NAMALWA (cell line): Measurements from ENCODE around the gene EFS.
"Not testable (repeated sequence)": the region's sequence is repeated elsewhere in the genome, so short reads cannot be mapped to it uniquely, and the experiment has no call there.

Source experiments
- DNase-seq: peaks from one replicate; pipeline ENCODE4 v3.0.0-alpha.2; 2015; ENCODE audit warnings: low spot score

The EFS gene

GRCh38 chr14:23398348-23398747, 33.4 kb upstream of the EFS start:
- no peak for DNase-seq

DNA sequence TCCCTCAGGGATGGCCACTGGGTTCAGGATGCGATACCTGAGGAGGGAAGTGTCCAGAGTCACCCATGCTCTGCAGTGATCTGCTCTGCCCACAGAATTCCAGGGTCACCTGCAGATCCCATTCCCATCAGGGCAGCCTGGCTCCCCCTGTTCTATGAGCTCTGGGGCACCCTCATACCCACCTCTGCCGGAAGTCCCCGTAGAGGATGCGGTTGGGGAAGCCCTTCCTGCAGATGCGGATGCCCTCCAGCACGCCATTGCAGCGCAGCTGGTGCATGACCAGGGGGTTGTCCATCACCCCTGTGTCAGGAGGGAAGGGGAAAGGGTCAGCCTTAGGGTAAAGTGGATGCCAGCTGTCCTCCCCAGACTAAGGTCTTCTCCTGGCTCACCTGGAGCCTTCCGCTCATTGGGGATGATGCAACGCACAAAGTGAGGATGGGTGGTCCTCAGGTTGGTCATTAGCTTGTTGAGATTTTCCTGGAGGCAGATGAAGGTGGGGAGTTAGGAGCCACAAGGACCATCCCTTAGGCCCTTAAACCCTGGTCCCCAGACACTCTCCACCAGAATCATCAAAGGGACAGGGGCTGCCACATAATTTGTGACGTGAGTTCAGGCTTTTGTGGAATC, 31.9 kb upstream of the EFS start:
- DNase-seq: no peak

DNA sequence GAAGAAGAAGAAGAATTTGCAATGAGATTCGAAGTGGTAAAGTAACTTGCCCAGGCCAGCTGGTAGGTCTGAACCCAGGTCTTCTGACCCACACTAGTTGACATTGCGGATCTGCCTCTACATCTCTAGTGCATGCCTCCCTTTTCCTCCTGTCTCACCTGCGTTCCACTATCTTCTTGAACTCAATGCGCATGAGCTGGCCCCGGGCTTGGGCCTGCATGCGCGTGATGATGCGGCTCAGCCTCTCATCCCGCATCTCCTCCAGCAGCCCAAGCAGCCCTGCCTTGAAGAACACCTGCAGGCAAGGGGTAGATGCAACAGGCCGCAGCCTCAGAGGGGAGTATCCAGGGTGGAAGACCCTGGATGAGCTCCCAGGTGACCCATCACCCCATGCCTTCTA, 31.2 kb upstream of the EFS start:
- DNase-seq: no peak

GRCh38 chr14:23392613-23393012, 27.6 kb upstream of the EFS start:
- no peak for DNase-seq

DNA sequence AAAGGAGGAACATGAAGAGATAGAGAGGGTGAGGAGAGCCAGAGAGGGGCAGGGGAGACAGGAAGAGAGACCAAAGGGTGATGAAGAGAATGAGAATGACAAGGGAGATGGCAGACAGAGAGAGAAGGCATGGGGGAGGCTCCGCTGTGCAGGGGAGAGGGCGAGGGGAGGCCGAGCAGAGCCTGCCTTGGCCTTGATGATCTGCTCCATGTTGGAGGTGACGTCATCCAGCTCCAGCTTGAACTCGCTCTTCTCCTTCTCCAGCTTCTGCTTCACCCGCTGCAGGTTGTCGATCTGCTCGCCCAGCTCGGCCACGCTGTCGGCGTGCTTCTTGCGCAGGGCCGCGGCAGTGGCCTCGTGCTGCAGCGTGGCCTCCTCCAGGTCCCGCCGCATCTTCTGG, 24.9 kb upstream of the EFS start:
- not testable (repeated sequence) for DNase-seq

GRCh38 chr14:23389396-23389795, 24.4 kb upstream of the EFS start:
- DNase-seq: no peak

DNA sequence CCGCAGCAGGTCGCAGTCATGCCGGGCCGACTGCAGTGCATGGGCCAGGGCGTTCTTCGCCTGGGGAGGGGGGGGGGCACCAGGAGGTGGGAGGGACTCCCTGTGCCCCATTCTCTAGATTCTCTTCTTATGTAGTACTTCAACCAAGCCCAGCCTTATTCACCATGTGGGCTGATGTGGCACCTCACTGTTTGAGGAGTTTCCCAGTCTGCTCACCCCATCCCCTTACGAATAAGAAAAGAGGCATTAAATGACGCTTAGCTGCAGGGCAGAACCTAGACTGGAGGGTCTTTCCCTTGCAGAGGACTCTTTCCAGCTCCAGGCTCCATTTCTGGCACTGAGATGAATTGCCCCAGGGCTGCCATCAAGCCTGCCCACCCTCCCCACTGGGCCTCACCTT, 24.0 kb upstream of the EFS start:
- no peak for DNase-seq

DNA sequence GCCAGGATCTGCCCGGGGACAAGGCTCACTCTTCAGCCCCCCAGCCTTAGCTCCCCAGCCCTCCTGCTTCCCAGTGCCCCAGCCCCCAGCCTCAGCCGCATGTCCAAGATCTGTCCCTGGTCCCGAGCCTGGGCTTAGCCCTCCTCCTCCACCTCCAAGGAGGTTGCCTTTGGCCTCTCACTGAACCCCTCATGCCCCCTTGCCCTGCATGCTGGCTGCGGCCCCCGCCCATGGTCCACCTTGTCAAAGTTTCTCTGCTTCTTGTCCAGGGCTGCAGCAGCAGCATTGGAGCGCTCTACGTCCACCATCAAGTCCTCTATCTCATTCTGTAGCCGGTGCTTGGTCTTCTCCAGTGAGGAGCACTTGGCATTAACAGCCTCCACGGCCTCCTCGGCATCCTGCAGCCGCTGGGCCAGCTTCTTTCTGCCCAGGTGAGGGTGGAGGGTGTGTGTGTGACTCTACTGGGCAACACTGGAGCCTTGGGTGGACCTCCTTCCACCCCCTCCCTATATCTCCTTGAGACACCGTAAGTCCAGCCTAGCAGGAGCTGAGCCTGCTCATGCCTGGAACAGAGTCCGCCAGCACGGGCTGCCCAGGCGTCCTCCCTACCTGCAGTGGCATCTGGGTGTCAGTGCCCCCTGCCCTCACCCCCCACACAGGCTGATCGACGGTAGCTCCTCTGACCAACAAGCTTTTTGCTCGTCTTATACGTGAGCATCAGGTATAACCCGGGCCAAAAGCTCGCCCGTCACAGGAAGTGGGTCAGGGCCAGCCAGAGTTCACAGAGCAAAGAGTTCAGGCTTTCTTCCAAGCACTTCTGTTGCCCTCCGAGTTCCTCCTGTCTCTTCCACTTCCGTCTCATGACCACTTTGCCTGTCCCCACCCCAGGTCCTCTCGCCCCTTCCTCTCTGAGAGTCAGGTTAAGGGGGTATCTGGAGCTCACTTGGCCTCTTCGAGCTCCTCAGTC, 23.2 kb upstream of the EFS start:
- DNase-seq: no peak

- no peak for DNase-seq
Measured at GRCh38 chr14:23386999-23387398, 22.0 kb upstream of the EFS start.

DNA sequence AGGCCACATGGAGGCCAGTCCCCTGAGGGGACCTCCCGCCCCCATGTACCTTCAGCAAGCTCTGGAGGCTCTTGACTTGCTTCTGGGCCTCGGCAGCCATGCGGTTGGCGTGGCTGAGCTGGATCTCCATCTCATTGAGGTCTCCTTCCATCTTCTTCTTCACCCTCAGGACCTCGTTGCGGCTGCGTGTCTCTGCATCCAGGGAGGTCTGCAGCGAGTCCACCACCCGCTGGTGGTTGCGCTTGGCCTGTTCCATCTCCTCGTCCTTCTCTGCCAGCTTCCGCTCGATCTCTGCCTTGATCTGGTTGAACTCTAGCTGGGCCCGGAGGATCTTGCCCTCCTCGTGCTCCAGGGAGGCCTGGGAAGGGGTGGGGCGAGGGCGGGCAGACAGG, 21.3 kb upstream of the EFS start:
- DNase-seq: not testable (repeated sequence)

- no peak for DNase-seq
Measured at GRCh38 chr14:23385642-23386265, 20.8 kb upstream of the EFS start.

DNA sequence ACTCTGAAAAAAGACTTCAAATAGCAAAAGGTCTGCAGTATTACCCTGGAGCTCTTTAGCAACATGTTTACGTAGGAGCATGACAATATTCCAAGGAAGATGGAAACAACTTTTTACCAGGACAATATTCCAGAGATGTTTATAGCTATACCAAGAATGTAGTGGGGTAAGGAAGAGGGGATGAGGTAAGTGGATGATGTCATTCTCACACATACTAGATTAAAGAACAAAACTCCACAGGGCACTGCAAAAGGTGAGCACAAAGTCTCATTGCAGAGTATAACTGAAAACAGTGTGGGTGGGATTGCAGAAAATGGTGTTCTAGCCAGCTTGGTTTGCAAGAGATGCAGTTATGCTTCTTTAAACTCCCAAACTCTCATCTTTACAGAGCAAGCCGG, 20.3 kb upstream of the EFS start:
- no peak for DNase-seq

DNA sequence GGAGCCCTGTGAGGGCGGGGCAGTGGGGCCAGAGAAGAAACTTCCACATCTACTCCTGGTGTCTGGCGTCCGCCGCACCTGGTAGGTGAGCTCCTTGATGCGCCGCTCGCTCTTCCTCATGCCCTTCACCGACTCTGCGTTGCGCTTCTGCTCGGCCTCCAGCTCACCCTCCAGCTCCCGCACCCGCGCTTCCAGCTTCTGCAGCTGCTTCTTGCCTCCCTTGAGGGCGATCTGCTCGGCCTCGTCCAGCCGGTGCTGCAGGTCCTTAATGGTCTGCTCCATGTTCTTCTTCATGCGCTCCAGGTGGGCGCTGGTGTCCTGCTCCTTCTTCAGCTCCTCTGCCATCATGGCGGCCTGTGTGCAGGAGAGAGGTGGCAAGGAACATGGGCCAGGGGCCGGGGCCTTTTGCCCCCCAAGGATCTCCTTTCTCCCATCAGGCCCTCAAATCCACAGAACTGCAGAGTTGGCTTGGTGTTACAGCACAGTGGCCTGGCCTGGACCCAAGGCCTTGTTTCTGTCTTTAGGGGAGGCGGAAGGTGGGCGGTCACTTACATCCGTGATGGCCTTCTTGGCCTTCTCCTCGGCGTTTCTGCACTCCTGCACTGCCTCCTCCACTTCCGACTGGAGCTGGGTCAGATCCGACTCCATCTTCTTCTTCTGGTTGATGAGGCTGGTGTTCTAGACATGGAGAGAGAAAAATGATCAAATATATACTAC, 19.6 kb upstream of the EFS start:
- DNase-seq: no peak

DNA sequence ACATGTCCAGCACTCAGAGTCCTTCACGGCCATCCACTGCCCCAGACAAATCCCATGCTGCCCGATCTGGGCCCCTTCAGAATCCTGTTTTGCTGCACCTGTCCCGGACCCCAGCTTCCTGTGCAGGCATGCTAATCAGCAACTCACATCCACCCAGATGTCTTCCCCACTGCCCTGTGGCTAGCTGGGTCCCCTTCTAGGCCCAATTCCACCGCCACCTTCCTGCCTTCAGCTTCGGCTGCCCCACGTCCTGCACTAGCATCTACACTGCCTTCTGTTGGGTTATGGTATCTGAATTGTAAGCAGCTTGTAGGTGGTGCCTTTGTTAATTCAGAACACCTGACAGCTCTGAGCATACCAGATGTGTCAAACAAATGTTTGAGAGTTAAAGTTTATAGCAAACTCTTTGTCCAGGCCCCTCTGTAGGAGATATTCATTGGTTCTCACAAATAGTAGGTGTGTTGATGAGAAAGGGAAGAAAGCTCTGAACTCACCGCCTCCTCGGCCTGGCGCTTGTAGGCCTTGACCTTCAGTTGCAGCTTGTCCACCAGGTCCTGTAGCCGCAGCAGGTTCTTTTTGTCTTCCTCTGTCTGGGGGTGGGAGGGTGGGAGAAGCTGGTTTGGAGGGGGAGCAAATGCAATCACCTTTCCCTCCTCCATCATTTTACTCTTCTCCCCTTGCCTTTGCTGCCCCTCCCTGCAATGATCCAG, 17.9 kb upstream of the EFS start:
- DNase-seq: no peak

DNA sequence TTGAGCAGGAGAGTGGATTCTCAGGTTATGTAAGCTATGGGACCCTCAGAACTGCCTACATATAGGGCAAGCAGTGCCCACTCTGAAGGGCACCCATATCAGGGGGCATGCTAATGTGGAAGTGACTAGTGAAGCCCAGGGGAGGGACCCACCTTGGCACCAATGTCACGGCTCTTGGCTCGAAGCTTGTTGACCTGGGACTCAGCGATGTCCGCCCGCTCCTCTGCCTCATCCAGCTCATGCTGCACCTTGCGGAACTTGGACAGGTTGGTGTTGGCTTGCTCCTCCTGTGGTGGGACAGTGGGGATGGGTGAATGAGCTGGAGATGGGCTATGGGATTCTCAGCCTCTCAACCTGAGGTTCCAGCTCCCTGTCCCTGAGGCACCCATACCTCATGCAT, 17.3 kb upstream of the EFS start:
- no peak for DNase-seq

DNA sequence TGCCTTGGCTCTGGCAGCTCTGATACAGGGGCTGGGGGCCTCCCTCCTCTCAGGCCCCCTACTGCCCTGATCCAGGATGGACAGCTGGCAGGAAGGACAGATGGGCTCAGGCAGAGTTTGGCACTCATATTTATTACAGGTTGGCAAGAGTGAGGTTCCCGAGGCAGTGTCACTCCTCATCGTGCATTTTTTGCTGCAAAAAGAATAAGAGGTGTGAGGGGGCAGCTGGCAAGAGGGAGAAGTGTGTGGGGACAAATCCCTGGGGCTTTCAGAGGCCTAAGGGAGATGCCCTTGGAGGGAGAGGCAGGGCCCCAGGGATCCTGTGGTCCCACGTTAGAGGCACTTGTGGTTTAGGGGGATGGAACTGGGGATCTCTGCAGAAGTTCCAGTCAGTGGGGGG, 16.9 kb upstream of the EFS start:
- no peak for DNase-seq

DNA sequence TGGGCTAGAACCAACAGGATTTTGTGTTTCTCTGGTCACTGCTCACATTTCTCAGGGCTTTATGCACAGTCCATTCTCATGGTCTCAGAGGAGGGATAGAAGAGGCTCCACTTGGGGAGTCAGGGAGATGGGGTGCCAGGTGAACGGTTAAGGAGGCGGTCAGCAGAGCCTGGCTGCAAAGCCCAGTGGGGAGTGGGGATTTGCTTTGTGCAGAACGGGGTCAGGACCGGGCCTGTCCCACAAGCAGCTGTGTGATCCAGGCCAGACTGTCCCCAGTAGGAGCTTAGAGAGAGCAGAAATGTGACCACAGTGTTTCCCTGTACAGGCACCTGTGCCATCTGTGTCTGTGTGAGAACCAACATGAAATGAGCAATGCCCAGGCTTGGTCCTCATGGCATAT, 16.0 kb upstream of the EFS start:
- no peak for DNase-seq

GRCh38 chr14:23380197-23380914, 15.4 kb upstream of the EFS start:
- no peak for DNase-seq

DNA sequence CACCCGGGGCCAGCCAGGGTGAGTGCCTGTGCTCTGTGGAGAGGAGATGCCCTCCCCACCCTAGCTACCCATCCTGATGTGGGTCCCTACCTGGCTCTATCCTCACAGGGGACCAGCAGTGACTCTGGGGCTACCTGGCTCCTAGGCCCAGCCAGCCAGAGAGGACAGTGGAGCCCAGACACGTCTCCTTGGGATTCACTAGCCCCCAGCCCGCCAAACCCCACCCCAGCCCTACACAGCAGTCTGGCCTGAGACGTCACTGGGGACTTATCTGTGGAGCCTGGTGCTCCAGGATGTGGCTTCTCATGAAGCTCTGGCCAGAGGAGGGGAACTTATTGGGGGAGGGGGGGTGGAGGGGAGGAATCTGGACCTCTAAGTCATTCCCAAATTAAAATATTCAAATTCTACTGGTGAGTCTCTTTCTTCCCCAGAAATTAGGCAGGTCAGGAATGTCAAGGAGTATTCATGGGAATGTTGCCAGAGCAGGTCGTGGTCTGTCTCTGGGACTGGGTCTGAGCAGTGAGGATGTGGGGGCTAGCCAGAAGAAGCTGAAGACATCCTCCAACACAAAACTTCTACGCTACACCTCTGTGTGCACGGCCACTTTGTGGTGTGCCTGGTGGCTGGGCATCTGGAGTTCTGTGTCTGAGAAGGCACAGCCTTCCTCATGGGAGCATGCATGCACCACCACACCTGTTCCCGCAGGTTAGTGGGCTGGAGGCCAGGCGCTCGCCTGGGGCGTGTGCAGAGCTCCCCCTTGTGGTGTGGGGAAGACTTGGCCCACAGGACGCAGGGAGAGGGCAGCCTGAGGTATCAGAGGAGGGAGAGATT, 14.6 kb upstream of the EFS start:
- peak; percentile 65 for DNase-seq

DNA sequence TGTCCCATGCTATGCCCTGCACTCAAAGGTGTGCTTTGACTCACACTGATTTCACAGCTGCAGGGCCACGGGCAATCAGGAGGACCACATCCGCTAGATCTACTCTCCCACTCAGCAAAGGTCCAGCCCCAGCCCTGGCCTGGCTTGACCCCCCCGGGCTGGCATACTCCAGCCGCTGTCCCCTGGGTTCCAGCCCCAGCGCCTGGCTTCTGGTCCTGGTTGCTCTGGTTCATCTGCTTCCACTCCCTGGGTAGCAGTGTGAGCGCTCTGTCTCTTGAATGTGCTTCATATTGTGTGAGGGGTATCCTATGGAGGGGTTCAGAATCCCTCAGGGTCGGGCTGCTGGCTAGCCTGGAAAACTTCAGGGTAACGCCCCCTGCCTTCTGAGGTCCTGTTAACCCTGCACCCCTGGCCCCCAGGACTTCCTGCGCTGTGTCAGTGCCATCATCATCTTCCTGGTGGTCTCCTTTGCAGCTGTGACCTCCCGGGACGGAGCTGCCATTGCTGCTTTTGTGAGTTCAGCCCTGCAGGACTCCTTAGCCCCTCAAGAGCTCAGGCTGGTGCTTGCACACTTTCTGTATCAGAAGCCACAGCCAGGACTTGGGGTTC, 13.7 kb upstream of the EFS start:
- DNase-seq: no peak
